CD4-positive, alpha-beta T cell (primary cell): ENCODE data around the gene RAPGEF4. TPM values are rescaled to one million over a fixed set of nuclear protein-coding genes. Genes with fewer than 3 reads are reported as not detected.

Experiments used
- ATAC-seq: fragments of 200-7000 bp; cut with Tn5 transposase; one replicate; pipeline ENCODE4 v1.10.0; 2022; ENCODE audit warnings: mild to moderate bottlenecking; ENCODE audit not compliant: poor library complexity
- CTCF ChIA-PET: fragments of 350-600 bp; sonication (Branson Sonifier 250); formaldehyde crosslinking; loops from one replicate; lab custom pipeline; 2021; ENCODE audit warnings: antibody characterized with exemption, inconsistent platforms; lab: Charles Lee
- POLR2A ChIA-PET: fragments of 350-600 bp; sonication (Branson Sonifier 250); formaldehyde crosslinking; loops from one replicate; lab custom pipeline; 2021; ENCODE audit warnings: antibody characterized with exemption, inconsistent platforms; lab: Charles Lee
- DNase-seq, 14 experiments: peaks; one replicate each; pipeline ENCODE4 v3.0.0-alpha.2; 2013 to 2020; ENCODE audit warnings: mixed read lengths in 2 of 14
- H3K27ac ChIP-seq, 2 donors: one replicate each; pipeline versions ENCODE4 v1.5.1 to v1.7.0; 2013; ENCODE audit warnings: low read length in 2 of 2, low read depth in 1 of 2, mild to moderate bottlenecking in 1 of 2
- H3K27me3 ChIP-seq, 2 experiments: 1 replicate in 1 of 2; 2 replicates in 1 of 2; pipeline versions ENCODE4 v1.6.1 to v1.7.0; 2013; ENCODE audit warnings: low read length in 2 of 2, control low read depth in 1 of 2, mild to moderate bottlenecking in 1 of 2, moderate library complexity in 1 of 2; ENCODE audit not compliant: insufficient read depth in 2 of 2, control insufficient read depth in 1 of 2
- H3K36me3 ChIP-seq: one replicate; pipeline ENCODE4 v1.6.1; 2013; ENCODE audit warnings: low read length, control low read depth; ENCODE audit not compliant: insufficient read depth
- H3K4me1 ChIP-seq: one replicate; pipeline ENCODE4 v1.6.1; 2013; ENCODE audit warnings: low read length, control low read depth; ENCODE audit not compliant: insufficient read depth
- H3K4me3 ChIP-seq: one replicate; pipeline ENCODE4 v1.5.1; 2013; ENCODE audit warnings: mild to moderate bottlenecking, low read length, moderate library complexity
- H3K9me3 ChIP-seq, 2 experiments: 1 replicate in 1 of 2; 2 replicates in 1 of 2; pipeline versions ENCODE4 v1.6.1 to v1.7.0; 2013; ENCODE audit warnings: low read length in 2 of 2, mild to moderate bottlenecking in 2 of 2, control low read depth in 1 of 2, moderate library complexity in 1 of 2; ENCODE audit not compliant: control insufficient read depth in 1 of 2, insufficient read depth in 1 of 2
- H3K27ac Mint-ChIP-seq: one replicate; pipeline ENCODE4 v1.8.0; 2020; ENCODE audit warnings: mixed read lengths
- H3K27me3 Mint-ChIP-seq: one replicate; pipeline ENCODE4 v1.8.0; 2021; ENCODE audit warnings: mixed read lengths
- H3K36me3 Mint-ChIP-seq: one replicate; pipeline ENCODE4 v1.8.0; 2021; ENCODE audit warnings: low read depth, mixed read lengths
- H3K4me1 Mint-ChIP-seq: one replicate; pipeline ENCODE4 v1.8.0; 2021; ENCODE audit warnings: low read depth, mixed read lengths
- H3K4me3 Mint-ChIP-seq: one replicate; pipeline ENCODE4 v1.8.0; 2020; ENCODE audit warnings: mild to moderate bottlenecking, mixed read lengths
- H3K9me3 Mint-ChIP-seq: one replicate; pipeline ENCODE4 v1.8.0; 2020; ENCODE audit warnings: mixed read lengths
- intact Hi-C, 2 experiments: fragments of 100-400 bp; cut with DNase I in 1 of 2; cut with micrococcal nuclease in 1 of 2; formaldehyde crosslinking; loops; one replicate each; pipeline versions ENCODE4 v1.15.1 to v1.9.0; 2023 to 2025; cut with DNase I, micrococcal nuclease
- total RNA-seq, 174 experiments: library from RNA in 2 of 174; stranded (reverse) in 2 of 174; gene quantifications; one replicate each; pipeline ENCODE4 v1.2.3 and lab custom pipeline; 2021 to 2026
- TF ChIP-seq, protein P1 (sequence below): fragments of 200-600 bp; IDR thresholded peaks from one replicate; pipeline ENCODE4 v1.8.0; 2022; ENCODE audit warnings: antibody characterized with exemption, mild to moderate bottlenecking

Gene RAPGEF4
- total RNA-seq, 2 experiments from 2014 or later = 0.69 to 0.73 TPM

DNA sequence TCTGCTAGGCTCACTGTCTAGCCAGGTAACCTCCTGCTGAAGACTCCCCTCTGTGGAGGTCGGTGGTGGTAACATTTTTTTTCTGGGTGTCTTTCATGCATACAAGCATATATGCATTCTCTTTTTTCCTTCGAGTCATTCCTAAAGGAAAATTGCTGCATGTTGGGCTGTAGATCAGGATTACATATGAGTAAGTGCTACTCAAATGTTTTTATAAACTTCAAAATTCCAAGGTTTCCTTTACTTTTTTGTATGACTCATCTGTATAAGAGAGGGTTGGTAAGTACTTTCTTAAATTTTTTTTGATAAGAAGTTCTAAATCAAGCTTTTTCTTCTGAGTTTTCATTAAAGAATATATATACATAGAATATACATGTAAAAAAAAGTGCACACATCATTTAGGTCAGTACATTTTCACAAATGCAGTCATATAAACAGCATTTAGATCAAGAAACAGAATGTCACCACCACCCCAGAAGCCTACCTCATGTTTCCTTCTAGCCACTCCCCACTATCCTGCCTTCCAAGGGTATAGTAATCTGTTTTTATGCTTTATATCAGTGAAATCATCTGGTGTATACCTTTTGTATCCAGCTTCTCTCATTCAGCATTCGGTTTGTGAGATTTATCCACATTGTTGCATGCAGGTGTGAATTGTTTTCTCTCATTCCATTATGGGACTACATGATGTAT, 212.0 kb downstream of the RAPGEF4 start:
- TF ChIP-seq, protein P1, sequence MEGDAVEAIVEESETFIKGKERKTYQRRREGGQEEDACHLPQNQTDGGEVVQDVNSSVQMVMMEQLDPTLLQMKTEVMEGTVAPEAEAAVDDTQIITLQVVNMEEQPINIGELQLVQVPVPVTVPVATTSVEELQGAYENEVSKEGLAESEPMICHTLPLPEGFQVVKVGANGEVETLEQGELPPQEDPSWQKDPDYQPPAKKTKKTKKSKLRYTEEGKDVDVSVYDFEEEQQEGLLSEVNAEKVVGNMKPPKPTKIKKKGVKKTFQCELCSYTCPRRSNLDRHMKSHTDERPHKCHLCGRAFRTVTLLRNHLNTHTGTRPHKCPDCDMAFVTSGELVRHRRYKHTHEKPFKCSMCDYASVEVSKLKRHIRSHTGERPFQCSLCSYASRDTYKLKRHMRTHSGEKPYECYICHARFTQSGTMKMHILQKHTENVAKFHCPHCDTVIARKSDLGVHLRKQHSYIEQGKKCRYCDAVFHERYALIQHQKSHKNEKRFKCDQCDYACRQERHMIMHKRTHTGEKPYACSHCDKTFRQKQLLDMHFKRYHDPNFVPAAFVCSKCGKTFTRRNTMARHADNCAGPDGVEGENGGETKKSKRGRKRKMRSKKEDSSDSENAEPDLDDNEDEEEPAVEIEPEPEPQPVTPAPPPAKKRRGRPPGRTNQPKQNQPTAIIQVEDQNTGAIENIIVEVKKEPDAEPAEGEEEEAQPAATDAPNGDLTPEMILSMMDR = no peak
- H3K36me3 ChIP-seq = no peaks in the 10 kb centered on the region
- peaks cover 11% of the 10 kb centered on the region for H3K4me1 ChIP-seq
- DNase-seq (no peak), ATAC-seq (no peak)
- Mint-ChIP-seq H3K4me3 (no peak overlapping the region), H3K27ac (no peak overlapping the region), H3K36me3 (no peaks in the 10 kb centered on the region), H3K9me3 (no peaks in the 10 kb centered on the region), H3K4me1 (peaks cover 28% of the 10 kb centered on the region), H3K27me3 (no peaks in the 10 kb centered on the region)
- H3K4me3 ChIP-seq = no peak overlapping the region
- H3K27me3 ChIP-seq = no peaks in the 10 kb centered on the region
- POLR2A ChIA-PET = no interaction called here
- no peaks in the 10 kb centered on the region for H3K9me3 ChIP-seq
- H3K27ac ChIP-seq = no peak overlapping the region
- intact Hi-C loops = no loop called here
- CTCF ChIA-PET = no interaction called here

DNA sequence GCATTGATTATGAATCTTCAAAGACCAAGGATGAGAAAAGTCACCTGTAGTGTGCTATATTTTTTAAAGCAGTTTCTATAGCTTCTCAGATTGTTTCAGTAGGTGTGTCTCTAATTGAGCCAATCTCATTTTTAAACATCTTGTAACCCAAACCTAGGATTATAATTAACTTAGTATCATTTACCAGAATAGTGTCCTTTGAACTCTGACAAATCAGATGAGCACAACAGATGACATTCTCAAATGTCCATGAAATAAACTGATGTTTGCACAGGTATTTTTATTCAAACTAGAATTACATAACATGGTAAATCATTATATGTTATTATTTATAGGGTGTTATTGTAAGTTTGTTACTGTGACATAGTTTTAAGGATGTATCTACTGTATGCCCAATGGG, 213.9 kb downstream of the RAPGEF4 start:
- Mint-ChIP-seq H3K9me3 (no peaks in the 10 kb centered on the region), H3K4me1 (peaks cover 9% of the 10 kb centered on the region), H3K36me3 (no peaks in the 10 kb centered on the region), H3K4me3 (no peak overlapping the region), H3K27me3 (no peaks in the 10 kb centered on the region), H3K27ac (no peak overlapping the region)
- no peak overlapping the region for H3K27ac ChIP-seq
- intact Hi-C loops = no loop called here
- no peaks in the 10 kb centered on the region for H3K36me3 ChIP-seq
- ChIA-PET POLR2A (no interaction called here), CTCF (no interaction called here)
- no peaks in the 10 kb centered on the region for H3K9me3 ChIP-seq
- no peak overlapping the region for H3K4me3 ChIP-seq
- TF ChIP-seq, protein P1 = no peak
- no peaks in the 10 kb centered on the region for H3K4me1 ChIP-seq
- ATAC-seq = no peak
- no peaks in the 10 kb centered on the region for H3K27me3 ChIP-seq
- no peak for DNase-seq

DNA sequence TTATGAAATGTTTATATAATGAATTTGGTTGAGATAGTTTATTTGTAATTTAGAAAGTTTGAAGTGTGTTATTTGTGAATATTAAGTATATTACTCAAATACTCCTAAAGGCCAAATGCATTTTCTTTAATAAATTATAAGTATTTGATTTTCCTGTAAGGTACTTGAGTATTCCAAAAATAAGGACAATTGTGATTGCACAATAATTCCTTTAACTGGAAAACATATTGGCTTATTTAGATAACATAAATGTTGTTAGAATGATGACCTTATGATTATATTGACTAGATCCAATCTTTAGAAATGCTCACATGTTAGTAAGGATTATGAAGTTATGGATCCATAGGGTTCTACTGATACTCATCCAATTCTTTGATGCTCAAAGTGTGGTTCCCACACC, 214.9 kb downstream of the RAPGEF4 start:
- POLR2A ChIA-PET = no interaction called here
- intact Hi-C loops = no loop called here
- Histone ChIP-seq H3K4me1 (no peaks in the 10 kb centered on the region), H3K36me3 (no peaks in the 10 kb centered on the region), H3K4me3 (no peak overlapping the region), H3K27ac (no peak overlapping the region), H3K27me3 (no peaks in the 10 kb centered on the region), H3K9me3 (peaks cover 0 to under 1% of the 10 kb centered on the region in 2 experiments)
- Mint-ChIP-seq H3K27ac (no peak overlapping the region), H3K27me3 (no peaks in the 10 kb centered on the region), H3K36me3 (no peaks in the 10 kb centered on the region), H3K4me1 (no peaks in the 10 kb centered on the region), H3K4me3 (no peak overlapping the region), H3K9me3 (no peaks in the 10 kb centered on the region)
- DNase-seq = no peak
- CTCF ChIA-PET = no interaction called here
- no peak for ATAC-seq
- TF ChIP-seq, protein P1 = no peak
